ENCODE data around the gene ACOT13.
"Not testable (repeated sequence)": the region's sequence is repeated elsewhere in the genome, so short reads cannot be mapped to it uniquely, and the experiment has no call there.

Gene ACOT13

DNA sequence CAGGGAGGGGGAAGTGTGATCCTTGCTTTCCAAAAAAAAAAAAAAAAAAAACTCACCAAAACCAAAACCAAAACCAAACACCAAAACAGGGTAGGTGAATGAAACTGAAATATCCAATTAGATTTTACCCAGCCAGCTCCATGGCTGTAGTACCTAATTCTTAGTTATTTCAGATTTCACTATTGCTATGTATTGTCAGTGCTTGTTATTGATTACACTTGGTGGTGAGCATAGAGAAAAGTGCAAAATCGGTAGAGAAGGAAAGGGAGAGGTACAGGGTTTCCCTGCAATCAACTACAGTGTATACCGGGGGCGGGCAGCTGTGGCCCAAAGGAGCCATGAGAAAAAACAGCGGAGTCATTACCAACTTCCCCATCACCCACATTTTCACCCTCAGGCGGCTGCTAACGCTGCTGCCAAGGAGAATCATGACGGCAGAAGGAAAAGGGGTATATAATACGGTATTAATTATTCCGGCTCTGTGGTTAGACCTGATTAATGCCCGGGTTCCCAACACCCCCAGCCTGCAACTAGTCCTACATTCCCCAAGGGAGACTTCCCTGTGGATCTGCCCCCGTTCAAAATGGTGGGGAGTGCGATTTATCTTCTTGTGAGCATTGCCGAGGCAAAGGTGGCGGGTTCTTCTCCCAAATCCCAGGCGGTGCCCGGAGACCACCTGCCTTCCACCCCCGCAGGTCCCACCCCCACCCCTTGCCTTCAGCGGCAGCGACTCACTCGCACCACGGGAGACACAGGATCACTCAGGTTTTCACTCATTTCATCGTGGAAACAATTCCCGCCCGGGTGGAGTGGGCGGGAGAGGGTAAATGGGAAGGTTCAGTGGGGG is 52.5 kb downstream of the ACOT13 start, which contains the start of gene C6orf62:
Gene C6orf62 (minus strand): TSS at position 30 of the 847 bp plus-strand sequence. CDS start 486 bp downstream, outside the sequence.
- FAIRE-seq = no peak

DNA sequence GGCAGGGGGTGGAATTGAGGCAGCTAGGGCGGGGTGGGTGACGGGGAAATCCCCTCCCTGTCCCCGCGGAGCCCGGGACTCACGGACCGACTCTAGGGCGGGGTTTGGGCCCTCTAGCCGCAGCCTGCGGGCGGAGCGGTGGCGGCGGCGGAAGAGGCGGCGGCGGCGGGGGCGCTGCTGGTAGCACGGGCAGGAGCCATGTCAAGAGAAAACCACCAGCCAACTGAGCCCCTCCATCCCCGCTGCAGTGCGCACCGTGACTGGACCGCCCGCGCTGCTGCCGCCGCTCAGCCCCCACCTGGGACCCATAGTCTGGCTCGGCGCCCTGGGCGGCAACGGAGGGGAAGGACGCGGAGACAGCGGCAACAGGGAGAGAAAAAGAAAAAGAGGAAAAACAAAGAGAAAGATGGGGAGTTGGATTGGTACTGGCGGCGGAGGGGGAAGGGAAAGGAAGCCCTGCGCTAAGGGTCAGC is 53.3 kb downstream of the ACOT13 start:
- no peak; the same call in 1 of the 2 replicates for TF ChIP-seq POLR2A (IDR thresholded peaks at IDR 0.05; ENCODE audit: low read depth, low read length)
- no peak for FAIRE-seq
- no peak for DNase-seq (ENCODE audit: insufficient read length, low spot score)

More for the DNA sequence above, 52.5 kb downstream of the ACOT13 start, which contains the start of gene C6orf62:
- no peak for DNase-seq (ENCODE audit: insufficient read length, low spot score)
- no peak for TF ChIP-seq POLR2A (IDR thresholded peaks at IDR 0.05; ENCODE audit: low read depth, low read length)

DNA sequence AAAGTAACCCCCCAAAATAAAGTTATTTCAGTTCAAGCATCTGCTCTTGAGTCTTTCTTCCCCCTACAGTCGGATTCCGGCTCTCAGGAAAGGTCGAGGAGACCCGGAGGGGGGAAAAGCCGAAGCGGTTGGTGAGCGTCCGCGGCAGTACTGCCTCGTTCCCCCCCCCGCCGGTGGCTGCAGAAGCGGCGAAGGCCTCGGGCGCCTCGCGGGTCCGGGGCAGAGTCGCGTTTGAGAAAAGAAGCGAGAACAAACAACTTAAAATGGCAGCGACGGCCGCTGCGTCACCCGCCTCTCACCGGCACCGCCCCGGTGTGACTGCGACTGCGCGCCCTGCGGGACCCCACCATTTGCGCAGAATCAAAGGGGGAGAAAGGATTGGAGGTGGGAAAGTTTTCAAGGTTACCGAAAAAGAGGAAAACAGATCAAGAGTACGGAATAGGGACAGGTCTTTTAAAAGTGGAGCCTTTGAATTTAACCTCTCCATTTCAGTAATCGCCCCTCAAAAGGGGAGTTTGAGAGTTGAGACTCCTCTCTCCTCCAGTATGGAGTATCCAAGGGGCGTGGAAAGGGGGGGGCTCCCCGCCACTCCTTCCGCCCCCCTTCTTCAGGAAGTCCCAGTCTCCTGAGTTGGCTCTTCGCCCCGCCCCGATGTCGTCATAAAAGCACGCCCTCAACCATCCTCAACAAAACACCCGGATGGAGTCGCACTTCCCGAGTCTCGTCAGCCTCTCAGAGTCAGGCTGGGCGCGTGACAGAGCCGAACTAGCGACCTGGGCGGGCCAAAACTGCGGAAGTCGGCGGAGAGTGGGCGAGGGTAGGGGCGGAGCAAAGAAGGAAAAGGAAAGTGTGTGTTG is 54.0 kb downstream of the ACOT13 start:
- DNase-seq (ENCODE audit: insufficient read length, low spot score) (peak; percentile 89), FAIRE-seq (peak; percentile 99)
- peak; percentile 96 for TF ChIP-seq POLR2A (IDR thresholded peaks at IDR 0.05; ENCODE audit: low read depth, low read length)

DNA sequence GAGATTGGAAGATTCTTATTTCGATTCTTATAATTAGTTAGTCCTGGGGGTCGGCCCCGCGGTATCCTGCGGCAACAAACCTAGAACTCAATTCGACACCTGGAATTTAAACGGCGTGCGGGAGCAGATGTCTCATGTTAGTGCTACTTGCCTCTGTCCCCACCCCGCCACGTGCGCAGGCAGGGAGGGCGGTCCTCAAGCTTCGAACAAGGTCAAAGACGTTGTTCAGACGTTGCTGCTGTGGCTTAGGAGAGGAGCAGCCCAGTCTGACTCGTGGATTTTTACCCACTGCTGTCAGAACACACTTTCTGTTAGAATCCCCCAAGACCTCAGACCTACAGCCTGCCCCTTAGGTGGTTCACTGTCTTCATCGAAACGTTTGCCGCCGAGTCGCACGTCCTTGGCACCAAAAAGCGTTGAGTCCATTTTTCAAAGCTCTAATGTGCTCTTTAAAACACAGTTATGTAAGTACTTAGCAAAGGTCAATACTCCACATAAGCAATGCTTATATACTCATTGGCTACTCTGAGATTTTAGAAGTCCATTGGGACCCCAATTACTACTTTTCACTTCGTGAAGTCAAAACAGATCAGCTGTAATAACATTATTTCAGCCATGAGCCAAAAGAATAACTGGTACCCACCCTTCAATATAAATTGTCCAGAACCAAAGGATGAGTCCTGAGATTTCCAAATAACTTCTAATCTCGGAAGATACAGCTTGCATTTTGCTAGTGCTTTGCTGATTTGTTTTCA is 54.8 kb downstream of the ACOT13 start:
- DNase-seq (ENCODE audit: insufficient read length, low spot score) (peak; percentile 48), FAIRE-seq (no peak)
- peak; percentile 65 for TF ChIP-seq POLR2A (IDR thresholded peaks at IDR 0.05; ENCODE audit: low read depth, low read length)

DNA sequence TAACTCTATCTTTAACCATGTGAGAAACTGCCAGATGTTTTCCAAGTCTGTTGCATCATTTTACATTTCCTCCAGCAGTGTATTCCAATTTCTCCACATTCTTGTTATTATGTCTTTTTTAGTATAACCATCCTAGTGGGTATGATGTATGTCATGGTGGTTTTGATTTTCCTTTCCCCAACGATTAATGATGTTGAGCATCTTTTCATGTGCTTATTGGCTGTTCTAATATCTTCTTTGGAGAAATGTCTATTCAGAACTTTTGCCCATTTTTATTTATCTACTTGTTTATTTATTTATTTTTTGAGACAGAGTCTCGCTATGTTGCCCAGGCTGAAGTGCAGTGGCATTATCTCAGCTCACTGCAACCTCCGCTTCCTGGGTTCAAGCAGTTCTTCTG is 56.4 kb downstream of the ACOT13 start:
- DNase-seq (ENCODE audit: insufficient read length, low spot score) = no peak
- FAIRE-seq = no peak
- no peak for TF ChIP-seq POLR2A (IDR thresholded peaks at IDR 0.05; ENCODE audit: low read depth, low read length)

DNA sequence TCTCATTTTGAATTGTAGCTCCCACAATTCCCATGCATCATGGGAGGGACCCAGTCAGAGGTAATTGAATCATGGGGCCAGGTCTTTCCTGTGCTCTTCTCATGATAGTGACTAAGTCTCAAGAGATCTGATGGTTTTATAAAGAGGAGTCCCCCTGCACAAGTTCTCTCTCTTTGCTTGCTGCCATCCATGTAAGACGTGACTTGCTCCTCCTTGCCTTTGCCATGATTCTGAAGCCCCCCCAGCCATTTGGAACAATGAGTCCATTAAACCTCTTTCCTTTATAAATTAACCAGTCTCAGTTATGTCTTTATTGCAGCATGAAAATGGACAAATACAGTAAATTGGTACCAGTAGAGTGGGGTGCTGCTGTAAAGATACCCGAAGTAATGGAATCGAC is 63.8 kb downstream of the ACOT13 start:
- not testable (repeated sequence) for DNase-seq (ENCODE audit: insufficient read length, low spot score); FAIRE-seq

DNA sequence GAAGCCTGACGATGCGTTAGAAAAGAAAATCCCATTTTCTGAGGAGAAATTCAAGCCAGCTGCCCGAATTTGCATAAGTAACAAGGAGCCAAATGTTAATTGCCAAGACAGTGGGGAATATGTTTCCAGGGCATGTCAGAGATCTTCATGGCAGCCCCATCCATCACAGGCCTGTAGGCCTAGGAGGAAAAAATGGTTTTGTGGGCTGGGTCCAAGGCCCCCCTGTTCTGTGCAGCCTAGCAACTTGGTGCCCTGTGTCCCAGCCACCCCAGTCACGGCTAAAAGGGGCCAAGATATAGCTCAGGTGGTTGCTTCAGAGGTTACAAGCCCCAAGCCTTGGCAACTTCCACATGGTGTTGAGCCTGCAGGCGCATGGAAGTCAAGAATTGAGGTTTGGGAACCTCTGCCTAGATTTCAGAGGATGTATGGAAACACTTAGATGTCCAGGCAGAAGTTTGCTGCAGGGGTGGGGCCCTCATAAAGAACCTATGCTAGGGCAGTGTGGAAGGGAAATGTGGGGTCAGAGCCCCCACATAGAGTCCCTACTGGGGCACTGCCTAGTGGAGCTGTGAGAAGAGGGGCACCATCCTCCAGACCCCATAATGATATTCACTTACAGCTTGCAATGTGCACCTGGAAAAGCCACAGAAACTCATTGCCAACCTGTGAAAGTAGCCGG is 64.7 kb downstream of the ACOT13 start:
- DNase-seq (ENCODE audit: insufficient read length, low spot score); FAIRE-seq: not testable (repeated sequence)

DNA sequence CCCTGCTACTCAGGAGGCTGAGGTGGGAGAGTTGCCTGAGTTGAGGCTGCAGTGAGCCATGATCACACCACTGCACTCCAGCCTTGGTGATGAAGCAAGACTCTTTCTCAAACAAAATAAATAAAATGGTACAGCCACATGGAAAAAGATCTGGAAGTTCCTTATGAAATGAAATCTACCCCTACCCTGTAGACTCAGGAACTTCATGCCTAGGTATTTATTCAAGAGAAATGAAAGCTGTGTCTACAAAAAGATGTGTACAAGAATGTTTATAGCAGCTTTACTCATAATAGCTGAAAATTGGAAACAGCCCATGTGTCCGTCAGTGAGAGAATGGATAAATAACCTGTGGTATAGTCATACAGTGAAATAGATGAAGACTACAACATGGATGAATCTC is 67.3 kb downstream of the ACOT13 start:
- no peak for TF ChIP-seq POLR2A (IDR thresholded peaks at IDR 0.05; ENCODE audit: low read depth, low read length)
- FAIRE-seq (no peak), DNase-seq (ENCODE audit: insufficient read length, low spot score) (no peak)

DNA sequence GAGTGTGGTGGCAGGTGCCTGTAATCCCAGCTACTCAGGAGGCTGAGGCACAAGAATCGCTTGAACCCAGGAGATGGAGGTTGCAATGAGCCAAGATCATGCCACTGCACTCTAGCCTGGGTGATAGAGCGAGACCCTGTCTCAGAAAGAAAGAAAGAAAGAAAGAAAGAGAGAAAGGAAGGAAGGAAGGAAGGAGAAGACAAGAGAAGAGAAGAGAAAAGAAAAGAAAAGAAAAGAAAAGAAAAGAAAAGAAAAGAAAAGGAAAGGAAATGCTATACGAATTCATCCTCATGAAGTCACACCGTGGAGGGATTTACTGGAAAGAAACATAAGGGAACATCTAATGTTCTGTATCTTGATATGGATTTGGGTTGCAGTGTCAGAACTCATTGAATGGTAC is 67.8 kb downstream of the ACOT13 start:
- FAIRE-seq; DNase-seq (ENCODE audit: insufficient read length, low spot score): not testable (repeated sequence)

DNA sequence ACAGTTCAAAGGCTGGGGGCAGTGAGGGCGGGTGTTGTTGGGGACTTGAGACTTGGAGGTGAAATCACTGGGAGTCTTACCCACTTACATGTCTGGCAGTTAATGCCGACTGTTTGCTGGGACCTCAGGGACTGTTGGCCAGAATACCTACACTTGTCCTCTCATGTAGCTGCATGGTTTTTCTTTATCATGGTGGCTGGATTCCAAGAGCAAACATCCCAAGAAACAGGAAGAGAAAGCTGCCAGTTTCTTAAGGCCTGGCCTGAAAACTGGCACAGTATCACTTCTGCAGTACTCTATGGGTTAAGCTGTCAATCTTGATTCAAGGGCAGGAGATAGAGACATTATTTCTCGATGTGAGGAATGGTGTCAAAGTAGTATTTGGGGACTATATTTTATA is 71.9 kb downstream of the ACOT13 start:
- TF ChIP-seq POLR2A (IDR thresholded peaks at IDR 0.05; ENCODE audit: low read depth, low read length) = no peak
- FAIRE-seq (no peak), DNase-seq (ENCODE audit: insufficient read length, low spot score) (no peak)

DNA sequence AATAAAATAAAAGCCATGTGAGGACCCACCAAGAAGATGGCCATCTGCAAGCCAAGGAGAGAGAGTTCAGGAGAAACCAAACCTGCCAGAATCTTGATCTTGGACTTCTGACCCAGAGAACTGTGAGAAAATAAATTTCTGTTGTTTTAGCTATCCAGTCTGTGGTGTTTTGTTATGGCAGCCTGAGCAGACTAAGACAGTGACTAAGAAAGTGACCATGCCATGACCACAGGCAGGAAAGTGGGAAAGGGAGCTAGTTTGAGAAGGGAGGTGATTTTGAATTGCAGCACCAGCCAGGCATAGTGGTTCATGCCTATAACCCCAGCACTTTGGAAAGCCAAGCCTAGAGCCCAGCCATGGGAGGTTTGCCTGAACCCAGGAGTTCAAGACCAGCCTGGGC is 74.0 kb downstream of the ACOT13 start:
- no peak for FAIRE-seq
- TF ChIP-seq POLR2A (IDR thresholded peaks at IDR 0.05; ENCODE audit: low read depth, low read length) = no peak
- DNase-seq (ENCODE audit: insufficient read length, low spot score) = no peak

DNA sequence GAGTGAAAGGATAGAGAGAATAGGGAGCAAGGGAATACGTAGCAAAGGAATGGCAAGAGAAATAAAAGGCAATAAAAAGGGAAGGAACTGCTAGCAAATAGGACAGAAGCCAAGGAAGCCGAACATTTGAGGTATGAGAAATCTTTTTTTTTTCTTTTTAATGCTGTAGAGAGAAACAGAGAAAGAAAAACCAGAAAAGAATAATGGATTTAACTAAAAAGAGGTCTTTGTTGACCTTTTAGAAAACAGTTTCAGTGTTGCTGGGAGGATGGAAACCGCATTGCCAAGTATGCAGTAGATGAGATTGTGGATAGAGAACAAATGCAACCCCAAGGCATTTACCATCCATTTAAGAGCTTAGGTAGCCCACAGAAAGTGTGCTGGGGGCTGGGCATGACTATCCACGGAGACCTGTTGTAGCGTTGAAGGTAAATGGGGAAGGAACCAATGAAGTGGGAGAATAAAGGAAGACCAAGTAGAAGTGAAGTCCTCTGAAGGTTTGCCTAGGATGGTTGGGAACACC is 75.4 kb downstream of the ACOT13 start:
- no peak for FAIRE-seq
- no peak for TF ChIP-seq POLR2A (IDR thresholded peaks at IDR 0.05; ENCODE audit: low read depth, low read length)
- no peak for DNase-seq (ENCODE audit: insufficient read length, low spot score)
